ENCODE data around the gene HOXA2. TPM values are rescaled to one million over a fixed set of nuclear protein-coding genes. Genes with fewer than 3 reads are reported as not detected.
A peak's percentile ranks its signal among the peaks of the same experiment; 100 is the strongest.

Gene HOXA2
- total and polyA plus RNA-seq, 2 donors (not counting 1 experiment from before 2014, with no cell fraction given): 1.3 to 2.6 TPM

GRCh38 chr7:27130540-27131389 is 28.3 kb upstream of the HOXA2 start, which contains the start of gene HOXA4:
Gene HOXA4 (minus strand): TSS chr7:27130757. CDS start chr7:27130733, 24 bp downstream.
- H3K27me3 ChIP-seq (ENCODE audit: control insufficient read depth, insufficient read depth, low read length): no peaks in the 10 kb centered on the region
- H3K4me2 ChIP-seq (ENCODE audit: extremely low read depth, insufficient read depth, low read length): peak within 1 kb of the TSS; percentile 94

GRCh38 chr7:27129729-27130539 is 27.5 kb upstream of the HOXA2 start:
- Histone ChIP-seq H3K4me2 (ENCODE audit: extremely low read depth, insufficient read depth, low read length) (peak overlapping the region; percentile 88), H3K4me1 (ENCODE audit: control insufficient read depth, extremely low read depth, insufficient read depth, low read length) (peaks cover 16% of the 10 kb centered on the region), H2AFZ (ENCODE audit: low read length) (no peak overlapping the region), H3K4me3 (replicated peaks in 1 of 4; ENCODE audit: control extremely low read depth in 1 of 4, insufficient read depth in 1 of 4, low read depth in 3 of 4, low read length in 4 of 4) (peak overlapping the region; percentile 34 to 71 (median 48)), H3K27ac (ENCODE audit: insufficient read depth, low read length) (no peak overlapping the region), H3K79me2 (ENCODE audit: control insufficient read depth, insufficient read depth, low read length) (peaks cover 20% of the 10 kb centered on the region), H3K27me3 (ENCODE audit: control insufficient read depth, insufficient read depth, low read length) (no peaks in the 10 kb centered on the region), H3K9me3 (ENCODE audit: control insufficient read depth, insufficient read depth, low read depth, low read length) (no peaks in the 10 kb centered on the region), H3K36me3 (ENCODE audit: control insufficient read depth, insufficient read depth, low read length) (no peaks in the 10 kb centered on the region), H3K9ac (ENCODE audit: insufficient read depth, low read length) (peak overlapping the region; percentile 58), H4K20me1 (ENCODE audit: control insufficient read depth, extremely low read depth, insufficient read depth, low read length) (no peaks in the 10 kb centered on the region)
- peak in 1 of 2 donors; percentile 29 for DNase-seq (ENCODE audit: low read depth in 2 of 2)
- TF ChIP-seq EZH2 (IDR thresholded peaks at IDR 0.05; ENCODE audit: low read length, missing control alignments) (no peak), CTCF (conservative IDR thresholded peaks at IDR 0.05 in 1 of 2, IDR thresholded peaks at IDR 0.05 in 1 of 2; ENCODE audit: low read depth in 1 of 2, low read length in 2 of 2) (no peak)

More at GRCh38 chr7:27130540-27131389, 28.3 kb upstream of the HOXA2 start, which contains the start of gene HOXA4:
- H3K4me3 ChIP-seq (replicated peaks in 1 of 4; ENCODE audit: control extremely low read depth in 1 of 4, insufficient read depth in 1 of 4, low read depth in 3 of 4, low read length in 4 of 4): peak within 1 kb of the TSS; percentile 43 to 71 (median 54)
- H3K9me3 ChIP-seq (ENCODE audit: control insufficient read depth, insufficient read depth, low read depth, low read length): no peaks in the 10 kb centered on the region
- H2AFZ ChIP-seq (ENCODE audit: low read length): peak within 1 kb of the TSS; percentile 3
- TF ChIP-seq EZH2 (IDR thresholded peaks at IDR 0.05; ENCODE audit: low read length, missing control alignments): no peak
- TF ChIP-seq CTCF (conservative IDR thresholded peaks at IDR 0.05 in 1 of 2, IDR thresholded peaks at IDR 0.05 in 1 of 2; ENCODE audit: low read depth in 1 of 2, low read length in 2 of 2): no peak
- H3K4me1 ChIP-seq (ENCODE audit: control insufficient read depth, extremely low read depth, insufficient read depth, low read length): peaks cover 24% of the 10 kb centered on the region
- H3K27ac ChIP-seq (ENCODE audit: insufficient read depth, low read length): peak within 1 kb of the TSS; percentile 71
- H3K9ac ChIP-seq (ENCODE audit: insufficient read depth, low read length): peak within 1 kb of the TSS; percentile 58
- peak; percentile 82 to 89 for DNase-seq (ENCODE audit: low read depth in 2 of 2)
- no peaks in the 10 kb centered on the region for H4K20me1 ChIP-seq (ENCODE audit: control insufficient read depth, extremely low read depth, insufficient read depth, low read length)
- H3K79me2 ChIP-seq (ENCODE audit: control insufficient read depth, insufficient read depth, low read length): peaks cover 25% of the 10 kb centered on the region
- no peaks in the 10 kb centered on the region for H3K36me3 ChIP-seq (ENCODE audit: control insufficient read depth, insufficient read depth, low read length)
